Smooth muscle cell (in vitro differentiated cells): ENCODE data around the gene NRROS. TPM values are rescaled to one million over a fixed set of nuclear protein-coding genes. Genes with fewer than 3 reads are reported as not detected.
"Not testable (repeated sequence)": the region's sequence is repeated elsewhere in the genome, so short reads cannot be mapped to it uniquely, and the experiment has no call there.

Source experiments
- DNase-seq: peaks from one replicate; lab custom pipeline; 2025; ENCODE audit not compliant: unreplicated experiment; lab: John Stamatoyannopoulos, UW
- H2AFZ ChIP-seq: fragments of 200-600 bp; sonication (generic); 2 replicates; pipeline ENCODE4 v1.6.0; 2016; ENCODE audit warnings: antibody characterized with exemption, low read depth, mild to moderate bottlenecking
- H3F3A ChIP-seq: fragments of 200-600 bp; sonication (generic); 2 replicates; pipeline ENCODE4 v1.6.0; 2017; ENCODE audit warnings: antibody characterized with exemption, low read depth
- H3K27ac ChIP-seq: fragments of 200-600 bp; sonication (generic); 2 replicates; pipeline ENCODE4 v1.5.1; 2016; ENCODE audit warnings: low read depth, mild to moderate bottlenecking
- H3K27me3 ChIP-seq: fragments of 200-600 bp; sonication (generic); 2 replicates; pipeline ENCODE4 v1.6.1; 2016; ENCODE audit warnings: low read depth, mild to moderate bottlenecking
- H3K36me3 ChIP-seq: fragments of 200-600 bp; sonication (generic); 2 replicates; pipeline ENCODE4 v1.5.1; 2016; ENCODE audit warnings: low read depth
- H3K4me1 ChIP-seq: fragments of 200-600 bp; sonication (generic); 2 replicates; pipeline ENCODE4 v1.5.1; 2016; ENCODE audit warnings: low read depth
- H3K4me2 ChIP-seq: fragments of 200-600 bp; sonication (generic); 2 replicates; pipeline ENCODE4 v1.6.0; 2016; ENCODE audit warnings: mild to moderate bottlenecking
- H3K4me3 ChIP-seq: fragments of 200-600 bp; sonication (generic); 2 replicates; pipeline ENCODE4 v1.5.1; 2016; ENCODE audit warnings: mild to moderate bottlenecking
- H3K79me2 ChIP-seq: fragments of 200-600 bp; sonication (generic); 2 replicates; pipeline ENCODE4 v1.6.0; 2016; ENCODE audit warnings: low read depth, mild to moderate bottlenecking
- H3K9ac ChIP-seq: fragments of 200-600 bp; sonication (generic); 2 replicates; pipeline ENCODE4 v1.6.0; 2016; ENCODE audit warnings: low read depth
- H3K9me3 ChIP-seq: fragments of 200-600 bp; sonication (generic); replicated peaks from 2 replicates; pipeline ENCODE4 v1.5.1; 2016; ENCODE audit warnings: low read depth
- H4K20me1 ChIP-seq: fragments of 200-600 bp; sonication (generic); 2 replicates; pipeline ENCODE4 v1.6.0; 2016; ENCODE audit warnings: low read depth
- WGBS: methylation state at CpG from one replicate; pipeline ENCODE4 v1.1.7; 2016; ENCODE audit warnings: low lambda C conversion rate; 5-methylcytosine and 5-hydroxymethylcytosine counted together
- polyA plus RNA-seq: library from polyadenylated mRNA; unstranded; fragments of >200 nt; fragmentation: Nextera tagmentation; extraction: Ambion mirVana; gene quantifications from 2 replicates; pipeline ENCODE4 v1.2.1, GENCODE V29; 2016
- total RNA-seq: library from RNA; depleted of rRNA; stranded (reverse); fragments of >200 nt; gene quantifications from 2 replicates; pipeline ENCODE4 v1.2.3, GENCODE V29; 2014
- TF ChIP-seq, protein P1 (sequence below): fragments of 200-600 bp; sonication (generic); IDR thresholded peaks from 2 replicates; pipeline ENCODE4 v1.5.1; 2017; ENCODE audit warnings: borderline replicate concordance, mild to moderate bottlenecking, antibody characterized with exemption; ENCODE audit not compliant: insufficient read depth, poor library complexity, severe bottlenecking

The NRROS gene
- 0.45 TPM in 1 of 2 replicates, not detected in the other for total RNA-seq
- not detected in 2 replicates for polyA plus RNA-seq

DNA sequence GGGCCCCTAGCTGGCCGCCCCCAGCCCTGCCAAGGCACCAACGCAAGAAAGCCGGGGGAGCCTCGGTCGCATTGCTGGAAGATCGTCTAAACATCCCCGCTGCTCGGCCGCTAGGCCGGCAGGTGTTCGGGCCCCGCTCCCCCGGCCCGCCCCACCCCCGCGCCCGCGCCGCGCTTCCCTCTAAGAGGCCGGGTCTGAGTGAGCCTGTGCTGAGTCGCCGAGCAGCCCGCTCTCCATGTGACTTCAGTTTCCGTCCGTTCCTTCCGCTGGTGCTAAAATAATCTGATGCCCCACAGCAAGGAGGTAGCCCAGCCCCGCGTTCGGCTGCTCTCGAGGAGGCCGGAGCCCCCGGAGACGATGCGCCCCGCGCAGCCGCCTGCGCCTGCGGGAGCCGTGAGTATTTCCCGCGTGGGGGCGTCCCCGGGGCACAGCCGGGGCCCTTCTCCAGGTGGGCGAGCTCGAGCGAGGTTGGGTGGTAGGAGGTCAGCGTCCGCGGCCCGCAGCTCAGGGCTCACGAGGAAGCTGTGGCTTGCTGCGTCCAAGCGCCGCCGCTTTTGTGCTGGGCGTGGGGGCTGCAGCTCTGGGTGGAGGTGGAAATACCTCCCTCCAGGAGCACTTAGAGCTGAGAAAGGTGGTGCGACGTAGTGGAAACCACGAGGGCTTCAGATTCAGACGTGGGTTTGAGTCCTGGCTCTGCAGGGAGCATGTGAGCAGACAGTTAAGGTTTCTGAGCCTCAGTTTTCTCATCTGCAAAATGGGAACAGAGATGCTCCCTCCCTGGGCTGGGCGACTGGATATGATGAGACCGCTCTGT, at the start of gene NRROS:
TSS of gene NRROS (plus strand) at position 212 of the 814 bp plus-strand sequence. CDS start 14,846 bp downstream, outside the sequence.
- 24% methylated on average over 55 of the region's 65 CpGs for WGBS
- Histone ChIP-seq H3K36me3 (no peaks in the 10 kb centered on the region), H3K79me2 (no peaks in the 10 kb centered on the region), H3K4me1 (peaks cover 10% of the 10 kb centered on the region), H2AFZ (peak within 1 kb of the TSS; percentile 55), H3K27ac (no peak within 1 kb of the TSS), H3K27me3 (peaks cover 25% of the 10 kb centered on the region), H3F3A (no peaks in the 10 kb centered on the region), H3K9ac (no peak within 1 kb of the TSS), H3K9me3 (no peaks in the 10 kb centered on the region), H4K20me1 (no peaks in the 10 kb centered on the region), H3K4me2 (peak within 1 kb of the TSS; percentile 85), H3K4me3 (peak within 1 kb of the TSS; percentile 48)
- DNase-seq, result no peak
- TF ChIP-seq, protein P1, sequence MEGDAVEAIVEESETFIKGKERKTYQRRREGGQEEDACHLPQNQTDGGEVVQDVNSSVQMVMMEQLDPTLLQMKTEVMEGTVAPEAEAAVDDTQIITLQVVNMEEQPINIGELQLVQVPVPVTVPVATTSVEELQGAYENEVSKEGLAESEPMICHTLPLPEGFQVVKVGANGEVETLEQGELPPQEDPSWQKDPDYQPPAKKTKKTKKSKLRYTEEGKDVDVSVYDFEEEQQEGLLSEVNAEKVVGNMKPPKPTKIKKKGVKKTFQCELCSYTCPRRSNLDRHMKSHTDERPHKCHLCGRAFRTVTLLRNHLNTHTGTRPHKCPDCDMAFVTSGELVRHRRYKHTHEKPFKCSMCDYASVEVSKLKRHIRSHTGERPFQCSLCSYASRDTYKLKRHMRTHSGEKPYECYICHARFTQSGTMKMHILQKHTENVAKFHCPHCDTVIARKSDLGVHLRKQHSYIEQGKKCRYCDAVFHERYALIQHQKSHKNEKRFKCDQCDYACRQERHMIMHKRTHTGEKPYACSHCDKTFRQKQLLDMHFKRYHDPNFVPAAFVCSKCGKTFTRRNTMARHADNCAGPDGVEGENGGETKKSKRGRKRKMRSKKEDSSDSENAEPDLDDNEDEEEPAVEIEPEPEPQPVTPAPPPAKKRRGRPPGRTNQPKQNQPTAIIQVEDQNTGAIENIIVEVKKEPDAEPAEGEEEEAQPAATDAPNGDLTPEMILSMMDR, result no peak

DNA sequence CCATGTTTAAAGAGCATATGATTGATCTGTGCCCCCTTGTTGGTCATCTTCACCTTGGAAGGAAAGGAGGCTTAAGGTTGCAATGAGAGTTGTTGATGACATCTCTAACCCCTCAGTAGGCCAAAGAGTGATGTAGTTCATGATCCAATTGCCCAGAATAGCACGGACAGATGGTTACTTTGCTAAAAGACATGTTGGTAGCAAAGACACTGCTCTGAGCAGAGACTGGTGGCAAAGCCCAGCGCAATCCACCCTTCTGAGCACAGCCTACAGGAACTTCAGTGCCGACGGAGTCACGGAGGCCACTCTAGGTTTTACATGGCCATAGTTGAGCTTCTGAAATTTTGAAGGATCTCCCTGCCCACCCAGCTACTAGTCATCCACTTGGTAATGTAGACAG, 49.2 kb upstream of the NRROS start:
- no peaks in the 10 kb centered on the region for H3K36me3 ChIP-seq
- no peak overlapping the region for H2AFZ ChIP-seq
- no peaks in the 10 kb centered on the region for H3K79me2 ChIP-seq
- TF ChIP-seq, protein P1, result no peak
- H3K9ac ChIP-seq, result no peak overlapping the region
- H3K27me3 ChIP-seq, result no peaks in the 10 kb centered on the region
- no peak for DNase-seq
- H3K4me1 ChIP-seq, result no peaks in the 10 kb centered on the region
- no peak overlapping the region for H3K27ac ChIP-seq
- H3K4me2 ChIP-seq, result no peak overlapping the region
- no peaks in the 10 kb centered on the region for H3K9me3 ChIP-seq
- H3K4me3 ChIP-seq, result no peak overlapping the region
- H3F3A ChIP-seq, result no peaks in the 10 kb centered on the region
- H4K20me1 ChIP-seq, result no peaks in the 10 kb centered on the region
- WGBS, result 84% methylated on average over 5 of the region's 5 CpGs

DNA sequence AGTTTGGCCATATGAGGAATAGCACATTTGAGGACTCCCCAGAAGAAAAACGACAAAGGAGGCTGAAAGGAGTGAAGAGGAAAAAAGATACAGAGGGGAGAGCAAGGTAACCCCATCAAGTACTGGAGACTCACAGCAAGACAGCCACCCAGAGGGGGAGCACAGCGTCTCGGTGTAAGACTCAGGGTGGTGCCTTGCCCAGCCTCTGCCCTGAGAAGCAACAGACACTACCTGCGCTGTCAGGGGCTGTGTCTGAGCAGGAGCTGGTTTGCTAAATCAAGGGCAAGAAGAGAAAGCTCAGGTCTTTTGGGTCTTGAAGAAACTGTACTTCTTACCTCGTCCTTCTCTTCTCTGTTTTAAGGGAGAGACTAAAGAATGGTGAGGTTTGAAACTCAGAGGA, 43.1 kb upstream of the NRROS start:
- no peaks in the 10 kb centered on the region for H4K20me1 ChIP-seq
- no peak overlapping the region for H3K27ac ChIP-seq
- H3K36me3 ChIP-seq, result no peaks in the 10 kb centered on the region
- no peak overlapping the region for H3K4me3 ChIP-seq
- H3K4me1 ChIP-seq, result no peaks in the 10 kb centered on the region
- no peaks in the 10 kb centered on the region for H3K27me3 ChIP-seq
- H2AFZ ChIP-seq, result peak overlapping the region; percentile 72
- WGBS, result 53% methylated on average over 5 of the region's 5 CpGs
- H3F3A ChIP-seq, result no peaks in the 10 kb centered on the region
- no peaks in the 10 kb centered on the region for H3K9me3 ChIP-seq
- no peak overlapping the region for H3K9ac ChIP-seq
- TF ChIP-seq, protein P1, result no peak
- peak overlapping the region; percentile 17 for H3K4me2 ChIP-seq
- H3K79me2 ChIP-seq, result no peaks in the 10 kb centered on the region
- DNase-seq, result no peak

DNA sequence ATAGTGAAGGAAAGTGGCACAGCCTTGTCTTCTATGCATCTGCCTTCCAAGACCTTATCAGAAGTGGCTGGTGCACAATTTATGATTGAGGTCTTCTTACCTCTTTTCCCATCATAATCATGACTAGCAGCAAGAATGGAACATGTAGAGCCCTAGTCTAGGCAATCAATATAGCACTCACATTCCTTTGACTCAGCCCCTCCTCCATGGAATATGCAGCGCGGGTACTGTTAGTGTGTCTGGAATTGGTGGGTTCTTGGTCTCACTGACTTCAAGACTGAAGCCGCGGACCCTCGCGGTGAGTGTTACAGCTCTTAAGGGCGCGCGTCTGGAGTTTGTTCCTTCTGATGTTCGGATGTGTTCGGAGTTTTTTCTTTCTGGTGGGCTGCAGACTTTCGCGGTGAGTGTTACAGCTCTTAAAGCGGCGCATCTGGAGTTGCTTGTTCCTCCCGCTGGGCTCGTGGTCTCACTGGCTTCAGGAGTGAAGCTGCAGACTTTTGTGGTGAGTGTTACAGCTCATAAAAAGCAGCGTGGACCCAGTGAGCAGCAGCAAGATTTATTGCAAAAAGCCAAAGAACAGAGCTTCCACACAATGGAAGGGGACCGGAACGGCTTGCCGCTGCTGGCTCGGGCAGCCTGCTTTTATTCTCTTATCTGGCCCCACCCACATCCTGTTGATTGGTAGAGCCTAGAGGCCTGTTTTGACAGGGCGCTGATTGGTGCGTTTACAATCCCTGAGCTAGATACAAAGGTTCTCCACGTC, 41.3 kb upstream of the NRROS start:
- H3F3A ChIP-seq, H3K36me3 ChIP-seq, H3K9me3 ChIP-seq, H3K4me1 ChIP-seq, H3K27ac ChIP-seq, H4K20me1 ChIP-seq, DNase-seq, H3K27me3 ChIP-seq, H3K79me2 ChIP-seq, H3K9ac ChIP-seq: not testable (repeated sequence)
- peak overlapping the region; percentile 15 for H3K4me3 ChIP-seq
- peak overlapping the region; percentile 74 for H2AFZ ChIP-seq
- H3K4me2 ChIP-seq, result peak overlapping the region; percentile 72
- WGBS, result 60% methylated on average over 25 of the region's 25 CpGs
